ENCODE measurements around the gene CKS1B.

- no peak for TF ChIP-seq CTCF (conservative IDR thresholded peaks at IDR 0.05; ENCODE audit: low read length)
- TF ChIP-seq EZH2phosphoT487 (IDR thresholded peaks at IDR 0.05; ENCODE audit: borderline replicate concordance, low read depth, low read length): no peak
Measured at GRCh38 chr1:154925335-154926170, 48.9 kb upstream of the CKS1B start.

Data from OCI-LY7 (cell line).